GM10847 (cell line): ENCODE results near the gene CGB2.

Experiments used
- POLR2A ChIP-seq: IDR thresholded peaks from 2 replicates; pipeline ENCODE4 v1.6.1; 2011; ENCODE audit not compliant: insufficient read length; ENCODE audit errors: extremely low read depth

The CGB2 gene

GRCh38 chr19:49064768-49065611 lies 33.3 kb downstream of the CGB2 start, which contains the start of gene NTF4:
Gene NTF4, minus strand, starts transcription at chr19:49064818. Its CDS starts 2,821 bp downstream, at chr19:49061997.
- no peak for TF ChIP-seq POLR2A

GRCh38 chr19:49065905-49066512 lies 34.3 kb downstream of the CGB2 start:
- no peak for TF ChIP-seq POLR2A

GRCh38 chr19:49067554-49067953 lies 35.9 kb downstream of the CGB2 start:
- no peak for TF ChIP-seq POLR2A

DNA sequence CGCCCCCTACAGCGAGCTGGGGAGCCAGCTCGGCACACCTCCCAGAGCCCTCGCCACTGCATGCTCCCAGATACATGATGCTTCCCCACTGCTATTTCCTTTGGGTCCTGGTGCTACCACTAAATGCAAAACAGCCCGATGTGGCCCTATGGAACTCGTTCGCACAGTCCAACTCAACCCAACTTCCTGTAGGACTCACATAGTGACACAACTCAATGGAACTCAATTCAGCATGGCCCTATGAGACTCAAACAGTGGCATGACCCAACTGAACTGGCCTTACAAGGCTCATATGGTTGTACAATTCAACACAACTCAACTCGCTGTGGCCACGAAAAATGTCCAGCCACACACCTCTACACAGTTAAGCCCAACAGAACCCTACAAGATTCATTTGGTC lies 37.3 kb downstream of the CGB2 start:
- TF ChIP-seq POLR2A, result no peak

DNA sequence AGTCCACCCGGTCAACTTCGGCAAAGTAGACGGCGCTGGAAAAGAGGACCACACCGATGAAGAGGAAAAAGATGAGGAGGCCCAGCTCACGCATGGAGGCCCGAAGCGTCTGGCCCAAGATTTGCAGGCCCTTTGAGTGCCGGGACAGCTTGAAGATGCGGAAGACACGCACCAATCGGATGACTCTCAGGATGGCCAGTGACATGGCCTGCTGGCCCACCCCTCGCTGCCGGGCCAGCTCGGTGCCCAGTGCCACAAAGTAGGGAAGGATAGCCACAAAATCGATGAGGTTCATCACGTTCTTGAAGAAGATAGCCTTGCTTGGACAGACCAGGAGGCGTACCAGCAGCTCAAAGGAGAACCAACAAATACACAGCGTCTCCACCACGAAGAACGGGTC lies 38.7 kb downstream of the CGB2 start:
- TF ChIP-seq POLR2A, result no peak

DNA sequence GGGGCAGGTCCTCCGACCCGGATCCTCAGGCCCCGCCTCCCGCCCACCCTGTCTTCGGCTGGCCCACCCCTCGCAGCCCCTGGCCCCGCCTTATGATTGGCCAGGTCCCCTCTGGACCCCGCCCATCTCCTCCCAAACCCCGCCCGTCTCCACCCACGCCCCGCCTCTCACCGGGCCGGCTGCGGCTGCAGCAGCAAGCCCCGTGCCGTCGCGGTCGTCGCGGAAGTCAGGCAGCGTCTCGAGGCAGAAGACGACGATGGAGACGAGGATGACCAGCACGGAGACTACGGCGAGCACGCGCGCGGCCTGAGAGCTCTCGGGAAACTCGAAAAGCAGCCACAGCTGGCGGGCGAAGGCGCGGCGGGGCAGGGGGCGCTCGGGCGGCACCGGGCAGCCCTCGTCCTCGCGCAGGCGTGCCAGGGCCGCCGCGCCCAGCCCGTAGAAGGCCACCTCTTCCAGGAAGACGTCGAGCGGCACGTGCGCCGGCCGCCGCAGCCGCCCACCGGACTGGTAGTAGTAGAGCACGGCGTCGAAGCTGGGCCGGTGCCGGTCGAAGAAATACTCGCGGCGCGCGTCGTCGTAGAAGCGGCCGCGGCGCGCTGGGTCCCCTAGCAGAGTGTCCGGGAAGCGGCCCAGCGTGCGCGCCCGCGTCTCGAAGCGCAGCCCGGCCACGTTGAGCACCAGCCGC lies 40.3 kb downstream of the CGB2 start:
- TF ChIP-seq POLR2A, result no peak

DNA sequence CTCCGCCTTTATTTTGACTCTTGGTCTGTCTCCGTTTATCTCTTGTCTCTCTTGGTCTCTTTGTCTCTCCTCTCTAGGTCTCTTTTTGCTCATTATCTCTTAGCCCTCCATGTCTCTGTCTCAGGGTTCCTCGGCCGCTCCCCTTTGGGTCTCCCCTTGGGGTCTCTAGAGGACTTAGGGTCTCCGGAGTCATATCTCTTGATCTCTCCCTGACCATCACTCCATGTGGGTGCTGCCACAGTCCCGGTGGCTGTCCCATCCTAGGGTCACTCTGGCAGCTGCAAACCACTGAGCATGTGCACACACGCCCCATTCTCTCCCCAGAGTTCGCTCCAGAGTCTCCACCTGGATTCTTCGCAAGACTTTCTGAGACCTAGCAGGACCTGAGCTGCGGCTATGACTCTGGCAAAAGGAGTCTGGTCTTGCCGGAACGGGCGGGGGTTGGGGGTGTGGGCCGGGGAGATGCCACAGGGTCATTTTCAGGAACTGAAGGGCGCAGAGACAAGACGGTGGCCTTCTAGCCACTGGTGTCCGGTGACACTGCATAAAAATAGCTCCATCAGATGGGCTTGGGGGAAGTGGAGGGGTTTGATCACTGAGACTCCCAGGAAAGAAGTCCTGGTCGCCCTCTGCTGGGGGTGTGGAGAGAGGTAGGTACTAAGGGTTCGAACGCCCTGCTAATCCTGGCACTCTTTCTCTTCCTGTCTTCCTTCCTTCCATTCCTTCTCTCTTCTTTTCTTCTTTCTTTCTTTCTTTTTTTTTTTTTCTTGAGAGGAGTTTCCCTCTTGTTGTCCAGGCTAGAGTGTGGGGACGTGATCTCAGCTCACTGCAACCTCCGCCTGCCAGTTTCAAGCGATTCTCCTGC lies 42.1 kb downstream of the CGB2 start:
- TF ChIP-seq POLR2A, result no peak

DNA sequence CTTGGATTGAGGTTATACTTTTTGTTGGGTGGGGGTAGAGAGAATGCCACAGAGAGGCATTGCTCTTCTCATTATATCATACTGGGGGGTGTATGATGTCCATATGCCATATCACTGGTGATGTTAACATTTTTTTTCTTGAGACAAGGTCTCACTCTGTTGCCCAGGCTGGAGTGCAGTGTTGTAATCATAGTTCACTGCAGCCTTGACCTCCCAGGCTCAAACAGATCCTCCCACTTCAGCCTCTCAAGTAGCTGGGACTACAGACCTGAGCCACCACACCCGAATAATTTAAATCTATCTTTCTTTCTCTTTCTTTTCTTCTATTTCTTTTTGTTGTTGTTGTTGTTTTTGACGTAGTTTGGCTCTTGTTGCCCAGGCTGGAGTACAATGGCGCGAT lies 48.7 kb downstream of the CGB2 start:
- TF ChIP-seq POLR2A, result no peak

- no peak for TF ChIP-seq POLR2A
Observed at GRCh38 chr19:49081273-49081672, 49.6 kb downstream of the CGB2 start.
